NCI-H2196 treated with DMSO at 0.1 percent for 48 hours (cell line): Measurements from ENCODE around the gene SPATA46.

Experiments
- DNase-seq: peaks from one replicate; lab custom pipeline; 2025; ENCODE audit not compliant: unreplicated experiment; lab: John Stamatoyannopoulos, UW

The SPATA46 gene

DNA sequence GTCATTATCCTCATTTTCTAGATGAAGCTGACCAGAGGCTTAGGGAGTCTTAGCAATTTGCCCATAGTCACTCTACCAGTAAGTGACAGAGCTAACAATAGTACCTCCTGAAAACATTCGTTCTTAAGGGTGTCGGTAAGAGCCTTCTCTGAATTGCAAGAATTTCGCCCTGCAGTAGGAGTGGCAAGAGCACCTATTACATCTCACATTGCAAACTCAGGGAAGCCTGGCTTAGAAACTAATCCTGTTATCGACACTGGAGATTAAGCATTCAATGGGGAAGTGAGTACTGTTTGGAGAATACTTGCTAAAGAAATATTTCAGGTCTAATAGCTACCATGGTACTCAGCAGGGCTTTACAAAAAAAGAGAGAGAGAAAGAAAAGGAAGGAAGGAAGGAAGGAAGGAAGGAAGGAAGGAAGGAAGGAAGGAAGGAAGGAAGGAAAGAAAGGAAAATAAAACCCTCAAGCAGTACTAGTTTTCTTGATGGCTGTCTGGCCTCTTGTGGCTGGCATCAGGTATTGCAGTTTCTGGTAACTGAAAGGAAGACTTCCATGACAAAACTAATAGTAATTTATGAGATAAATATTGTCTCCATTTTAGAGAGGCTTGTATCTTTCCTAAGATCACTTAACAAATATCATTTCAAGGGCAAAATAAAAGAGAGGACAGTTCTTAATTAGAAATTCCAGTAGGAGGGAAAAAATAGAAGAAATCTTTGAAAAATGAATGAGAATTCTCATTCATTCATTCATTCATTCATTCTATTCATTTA lies 15.3 kb upstream of the SPATA46 start:
- DNase-seq = peak; percentile 20

DNA sequence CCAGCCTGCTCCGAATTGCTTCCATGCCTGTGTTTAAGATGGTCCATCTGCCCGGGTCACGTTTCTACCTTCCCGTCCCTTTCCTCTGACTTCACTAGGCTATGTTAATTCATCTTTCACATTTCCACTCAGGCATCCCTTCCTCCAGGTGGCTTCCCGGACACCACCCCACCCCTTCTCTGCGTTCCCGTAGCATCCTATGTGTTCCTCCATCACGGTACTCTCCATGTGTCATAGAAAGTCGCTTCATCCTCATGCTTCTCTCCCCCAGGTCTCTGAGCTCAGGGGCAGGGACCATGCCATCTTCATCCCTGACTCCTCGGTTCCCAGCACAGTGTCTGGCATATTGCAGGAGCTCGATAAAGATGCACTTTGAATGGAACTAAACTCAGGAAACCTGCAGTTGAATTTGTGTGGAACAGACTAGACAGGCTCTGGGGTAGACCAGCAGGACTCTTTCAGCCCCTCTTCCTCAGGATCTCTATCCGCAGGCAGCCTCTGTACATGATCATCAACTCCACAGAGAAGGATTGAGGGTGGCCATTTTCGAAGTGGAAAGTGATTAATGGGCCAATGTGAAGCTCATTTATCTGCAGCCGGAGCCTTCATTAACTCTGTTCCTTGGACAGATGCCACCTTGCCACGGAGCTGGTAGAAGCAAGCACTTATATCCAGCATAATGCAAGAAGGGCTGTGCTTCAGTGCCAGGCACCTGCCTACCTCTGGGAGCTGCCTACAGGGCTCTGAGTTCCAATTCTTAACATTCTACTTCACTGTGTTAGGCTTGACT lies 13.9 kb upstream of the SPATA46 start:
- no peak for DNase-seq

DNA sequence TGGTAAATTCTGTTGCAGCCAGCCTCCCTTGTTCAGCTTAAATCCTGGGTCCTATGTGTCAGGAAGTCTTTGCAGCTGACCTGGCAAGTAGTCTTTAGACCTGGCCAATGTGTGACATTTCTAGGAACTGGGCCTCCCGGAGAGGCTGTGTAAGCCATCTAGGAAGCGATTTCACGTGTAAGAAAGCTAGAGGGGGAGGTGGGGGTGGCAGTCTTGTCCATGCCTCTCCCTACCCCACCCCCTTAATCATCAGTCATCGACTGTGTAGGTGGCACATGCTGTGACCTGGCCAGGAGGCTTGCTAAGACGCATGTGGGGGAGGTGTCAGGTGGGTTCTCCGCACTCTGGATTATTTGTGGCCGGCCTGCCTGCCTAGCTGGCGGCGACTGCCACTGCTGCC lies 13.3 kb upstream of the SPATA46 start:
- no peak for DNase-seq

DNA sequence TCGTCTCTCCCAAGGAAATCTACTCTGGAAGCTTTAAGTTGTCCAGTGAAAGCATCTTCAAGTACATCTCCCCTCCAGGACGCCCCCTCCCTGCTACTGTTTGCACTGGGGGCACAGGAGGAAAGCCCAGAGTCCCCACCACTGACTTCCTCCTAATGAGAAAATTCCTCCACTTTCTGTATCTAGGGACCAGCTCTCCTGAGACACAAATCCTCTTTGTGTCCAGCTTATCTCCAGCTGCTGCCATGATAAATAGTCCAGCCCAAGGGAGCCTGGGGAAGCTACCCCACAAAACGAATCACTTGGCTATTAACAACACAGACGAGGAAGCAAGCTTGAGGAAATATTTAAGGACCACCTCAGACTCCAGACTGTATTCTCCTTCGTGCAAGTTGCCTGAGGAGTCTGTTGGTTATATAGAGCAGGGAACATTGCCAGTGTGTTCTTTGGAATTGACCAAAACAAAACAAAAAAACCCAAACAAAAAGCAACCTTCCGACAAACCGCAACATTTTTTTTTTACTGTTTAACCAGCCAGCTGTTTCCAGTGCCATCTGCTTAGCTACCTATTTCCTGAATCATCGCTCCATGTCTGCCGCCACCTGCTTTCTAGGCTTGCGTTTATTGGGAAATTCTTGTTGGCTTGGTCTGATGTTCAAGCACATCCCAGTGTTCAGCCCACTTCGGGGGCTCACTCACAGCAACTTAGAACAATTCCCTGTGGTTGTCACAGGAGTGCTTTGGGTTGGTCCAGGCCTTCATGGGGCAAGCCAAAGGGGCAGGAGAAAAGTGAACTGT lies 12.6 kb upstream of the SPATA46 start:
- no peak for DNase-seq

DNA sequence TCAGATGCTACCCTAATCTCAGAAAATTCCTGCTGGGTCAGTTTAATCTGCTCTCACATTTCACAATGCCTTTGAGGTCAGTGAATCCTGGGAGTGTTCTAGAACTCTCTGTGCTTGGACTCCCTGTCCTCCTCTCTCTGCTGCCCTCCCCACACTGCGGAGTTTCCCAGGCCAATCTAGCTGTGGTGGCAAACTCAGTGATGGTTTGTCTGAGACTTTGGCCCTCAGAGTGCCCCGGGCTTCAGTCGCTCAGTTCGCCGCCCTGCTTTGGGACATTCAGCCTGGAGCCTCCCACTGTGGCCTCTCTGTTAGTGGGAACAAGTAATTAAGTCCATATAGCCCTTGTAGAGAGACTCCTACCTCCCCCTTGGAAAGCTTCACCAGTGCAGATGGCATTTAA lies 12.0 kb upstream of the SPATA46 start:
- DNase-seq = no peak

DNA sequence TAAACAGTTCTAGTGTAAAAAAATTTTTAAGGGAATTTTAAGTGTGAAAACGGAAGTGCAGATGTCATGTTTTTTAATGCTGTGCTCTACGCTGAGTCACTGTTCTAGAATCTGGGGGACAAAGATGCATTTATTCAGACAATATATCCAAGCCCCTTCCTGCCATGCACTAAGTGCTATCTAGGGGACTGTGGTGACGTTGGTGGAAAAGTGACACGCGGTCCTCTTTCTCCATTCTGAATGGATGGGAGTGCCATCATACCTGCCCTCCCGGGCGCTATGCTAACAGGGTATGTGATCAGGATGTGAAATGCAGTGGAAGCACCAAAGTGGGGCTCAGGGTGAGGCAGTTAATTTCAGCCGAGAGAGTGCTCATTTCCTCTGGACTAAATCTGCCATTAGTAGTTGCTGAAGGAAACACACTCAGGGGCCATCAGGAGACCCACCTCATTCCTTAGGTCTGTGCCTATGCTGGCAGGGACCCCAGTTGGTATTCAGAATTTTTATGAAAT lies 11.5 kb upstream of the SPATA46 start:
- DNase-seq = no peak

DNA sequence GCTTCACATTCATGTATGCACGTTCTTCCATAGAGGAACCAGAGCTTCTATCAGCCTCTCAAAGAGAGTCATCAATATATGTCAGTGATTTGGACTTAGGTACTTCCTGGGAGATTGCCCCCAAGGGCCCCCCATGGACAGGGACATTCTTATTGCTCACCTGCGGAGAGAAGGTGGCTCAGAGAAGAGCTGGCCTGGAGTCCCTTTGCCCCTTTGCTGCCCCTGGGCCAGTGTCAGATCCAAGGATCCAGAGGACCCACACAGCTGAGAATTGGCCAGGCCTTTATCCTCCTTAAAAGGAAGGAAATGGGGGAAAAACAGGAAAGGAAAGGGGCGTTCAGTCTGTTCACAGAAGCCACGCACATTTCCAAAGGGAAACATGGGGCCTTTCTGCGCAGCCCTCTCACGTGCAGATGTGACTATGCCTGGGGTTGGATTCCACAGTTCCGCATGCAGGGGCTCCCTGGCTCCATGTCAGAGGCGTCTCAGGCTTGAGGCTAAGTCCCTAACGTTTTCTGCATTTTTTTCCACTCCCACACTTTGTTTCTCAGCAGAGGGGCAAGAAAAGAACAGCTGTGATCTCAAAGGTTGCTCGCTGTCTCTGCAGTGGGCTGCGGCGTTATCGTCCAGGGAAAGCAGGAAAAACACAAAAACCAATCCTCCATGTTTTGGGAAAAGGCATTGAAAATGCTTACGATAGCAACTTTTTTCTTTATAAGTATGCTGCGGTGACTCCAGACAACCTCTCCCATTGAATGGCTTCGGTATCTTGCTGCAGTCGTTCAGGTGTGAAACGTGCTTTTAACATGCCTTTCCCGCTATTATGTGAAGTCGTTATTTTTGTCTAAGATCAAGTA lies 10.8 kb upstream of the SPATA46 start:
- DNase-seq = no peak

DNA sequence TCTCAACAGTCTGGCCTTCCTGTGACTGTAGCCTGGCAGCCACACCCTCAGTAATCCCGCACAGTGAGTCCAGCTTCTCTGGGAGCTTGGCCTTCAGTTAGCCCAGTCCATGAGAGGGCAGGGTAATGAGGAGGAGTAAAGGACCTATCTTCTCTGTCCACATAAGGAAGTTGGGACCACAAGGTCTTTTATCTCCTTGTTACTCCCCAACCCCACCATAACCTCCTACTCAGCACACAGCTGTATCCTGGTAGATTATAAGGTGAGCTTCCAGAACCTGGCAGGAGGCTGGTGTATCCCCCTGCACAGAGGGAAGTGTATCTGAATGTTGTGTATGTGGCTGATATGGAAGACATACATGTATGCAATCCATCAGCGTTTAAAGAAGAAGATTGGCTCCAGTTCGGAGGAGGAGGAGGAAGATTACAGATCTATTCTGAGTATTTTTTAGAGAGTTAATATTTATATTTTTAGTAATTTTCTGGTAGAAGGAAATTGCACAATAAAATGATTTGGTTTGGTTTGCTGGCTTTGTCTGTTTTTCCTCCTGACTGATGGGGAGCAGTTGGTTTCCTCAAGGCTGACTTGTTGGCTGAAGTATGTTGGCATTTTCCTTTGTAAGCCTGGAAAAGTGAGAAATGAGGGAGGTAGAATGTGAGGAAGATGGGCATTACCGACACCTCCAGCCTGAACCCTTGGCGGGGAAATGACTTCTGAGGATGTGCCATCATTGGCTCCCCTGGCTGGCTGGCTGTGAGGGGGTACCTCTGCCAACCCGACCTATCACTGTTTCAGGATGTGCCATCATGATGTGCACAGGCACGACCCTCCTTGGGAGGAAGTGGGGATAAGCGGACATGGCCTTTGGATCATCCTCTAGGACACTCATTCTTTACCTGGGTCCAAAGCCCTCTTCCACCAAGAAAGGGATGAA lies 9.9 kb upstream of the SPATA46 start:
- no peak for DNase-seq

DNA sequence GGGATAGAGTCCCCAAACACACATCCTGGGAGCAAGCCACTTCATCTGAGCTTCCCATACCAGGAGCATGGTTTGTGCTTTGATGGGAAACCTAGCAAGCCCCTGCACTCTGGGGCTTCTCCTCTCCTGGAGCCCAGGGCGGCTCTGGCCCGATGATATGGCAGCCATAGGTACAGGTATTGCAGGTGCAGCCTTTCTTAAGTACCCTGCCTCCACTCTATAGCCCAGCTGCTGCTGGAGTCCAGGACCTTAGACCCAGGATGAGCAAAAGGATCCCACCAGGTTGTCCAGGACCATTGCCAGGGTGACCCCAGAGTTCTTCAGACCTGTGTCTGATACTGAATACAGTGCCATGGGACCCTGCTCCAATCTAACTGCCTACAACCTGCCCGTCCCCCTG lies 9.0 kb upstream of the SPATA46 start:
- DNase-seq = no peak

DNA sequence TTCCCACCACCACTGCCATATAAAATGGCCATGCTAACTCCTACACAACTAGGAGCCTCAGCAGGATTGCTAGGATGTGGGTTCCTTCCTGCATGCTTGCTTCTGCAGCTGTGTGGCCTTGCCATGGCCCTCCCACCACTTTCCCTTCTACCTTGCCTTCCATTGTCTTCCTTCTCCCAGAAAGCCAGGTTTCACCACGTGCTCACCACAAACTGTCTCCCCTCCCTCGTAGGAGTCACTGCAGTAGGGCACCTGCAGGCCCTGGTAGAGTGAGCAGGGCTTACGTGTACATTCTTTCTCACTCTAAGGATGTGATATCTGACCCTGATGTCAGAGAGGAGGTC lies 8.6 kb upstream of the SPATA46 start:
- DNase-seq = no peak

DNA sequence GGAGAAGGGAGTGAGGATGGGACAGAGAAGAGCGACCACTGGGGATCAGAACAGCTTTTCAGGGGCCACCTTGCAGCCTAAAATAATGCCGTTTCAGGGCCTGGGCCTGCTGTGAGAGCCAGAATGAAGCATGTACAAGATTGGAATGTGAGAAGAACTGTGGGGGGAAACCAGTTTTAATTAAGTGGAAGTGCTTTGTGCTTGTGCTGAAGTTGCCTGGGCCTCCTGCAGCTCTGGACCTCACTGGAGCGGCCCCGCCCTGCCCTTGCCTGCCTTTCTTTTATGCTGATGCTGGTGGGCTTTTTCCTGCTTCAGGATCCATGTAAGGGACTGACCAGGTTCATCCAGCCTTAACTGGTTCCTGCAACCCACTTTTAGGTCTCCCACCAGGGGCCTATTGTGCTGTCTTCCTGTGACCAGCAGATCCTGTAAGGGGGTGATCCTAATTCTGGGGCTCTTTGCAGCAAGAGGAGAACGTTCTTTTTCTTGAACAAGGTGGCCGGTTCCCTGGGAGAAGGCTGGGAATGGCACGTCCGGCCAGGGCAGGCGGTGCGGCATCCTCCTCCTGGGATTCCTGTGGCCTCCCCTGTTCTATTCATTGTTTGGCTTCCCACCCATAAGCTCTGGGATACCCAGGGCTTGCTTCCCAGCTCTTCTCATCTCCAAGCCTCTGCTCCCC lies 8.1 kb upstream of the SPATA46 start:
- no peak for DNase-seq

DNA sequence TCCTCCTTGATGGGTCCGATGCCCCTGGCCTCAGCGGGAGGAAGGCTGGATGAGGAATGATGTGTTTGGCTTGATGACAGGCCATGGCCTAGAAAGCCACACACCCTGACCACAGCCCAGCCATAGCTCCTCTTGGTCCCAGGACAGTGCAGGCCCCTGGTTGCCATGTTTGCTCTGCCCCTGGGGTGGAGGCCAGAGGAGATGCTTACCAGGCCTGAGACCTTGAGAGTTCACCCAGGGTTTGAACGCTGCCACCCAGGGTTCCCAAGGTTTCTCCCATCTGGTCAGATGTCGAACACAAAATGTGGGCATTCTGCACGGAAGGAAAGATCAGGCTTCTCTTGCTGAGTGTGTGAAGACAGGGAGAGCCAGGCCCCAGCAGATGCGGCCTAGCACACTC lies 7.5 kb upstream of the SPATA46 start:
- no peak for DNase-seq

DNA sequence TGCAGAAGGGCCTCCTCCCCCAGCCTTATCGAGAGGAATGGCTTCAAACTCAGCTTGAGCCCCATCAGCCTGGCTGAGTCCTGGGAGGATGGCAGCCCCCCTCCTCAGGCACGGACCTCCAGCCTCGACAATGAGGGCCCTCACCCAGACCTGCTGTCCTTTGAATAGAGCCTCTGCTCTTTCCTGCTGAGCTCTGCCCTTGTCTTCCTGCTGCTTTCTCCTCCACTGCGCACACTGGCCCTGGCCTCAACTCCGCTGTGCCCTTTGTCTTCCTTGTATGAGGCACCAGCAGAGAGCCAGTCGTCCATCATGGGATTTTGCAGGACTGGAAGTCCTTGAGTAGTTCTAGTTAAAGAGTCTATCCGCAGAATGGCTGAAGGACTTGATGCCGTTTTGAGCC lies 6.9 kb upstream of the SPATA46 start:
- DNase-seq = no peak

DNA sequence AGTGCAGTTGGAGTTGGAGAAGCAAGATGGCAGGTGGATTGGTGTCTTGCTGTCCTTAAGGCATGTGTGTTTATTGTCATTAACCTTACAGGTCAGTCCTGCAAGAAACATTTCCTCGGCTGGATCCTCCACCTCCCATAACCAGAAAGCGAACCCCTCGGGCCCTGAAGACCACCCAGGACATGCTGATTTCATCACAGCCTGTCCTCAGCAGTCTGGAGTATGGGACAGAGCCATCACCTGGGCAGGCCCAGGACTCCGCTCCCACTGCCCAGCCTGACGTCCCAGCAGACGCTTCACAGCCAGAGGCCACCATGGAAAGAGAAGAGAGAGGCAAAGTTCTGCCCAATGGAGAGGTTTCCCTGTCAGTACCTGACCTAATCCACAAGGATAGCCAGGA lies 6.4 kb upstream of the SPATA46 start:
- DNase-seq = no peak

DNA sequence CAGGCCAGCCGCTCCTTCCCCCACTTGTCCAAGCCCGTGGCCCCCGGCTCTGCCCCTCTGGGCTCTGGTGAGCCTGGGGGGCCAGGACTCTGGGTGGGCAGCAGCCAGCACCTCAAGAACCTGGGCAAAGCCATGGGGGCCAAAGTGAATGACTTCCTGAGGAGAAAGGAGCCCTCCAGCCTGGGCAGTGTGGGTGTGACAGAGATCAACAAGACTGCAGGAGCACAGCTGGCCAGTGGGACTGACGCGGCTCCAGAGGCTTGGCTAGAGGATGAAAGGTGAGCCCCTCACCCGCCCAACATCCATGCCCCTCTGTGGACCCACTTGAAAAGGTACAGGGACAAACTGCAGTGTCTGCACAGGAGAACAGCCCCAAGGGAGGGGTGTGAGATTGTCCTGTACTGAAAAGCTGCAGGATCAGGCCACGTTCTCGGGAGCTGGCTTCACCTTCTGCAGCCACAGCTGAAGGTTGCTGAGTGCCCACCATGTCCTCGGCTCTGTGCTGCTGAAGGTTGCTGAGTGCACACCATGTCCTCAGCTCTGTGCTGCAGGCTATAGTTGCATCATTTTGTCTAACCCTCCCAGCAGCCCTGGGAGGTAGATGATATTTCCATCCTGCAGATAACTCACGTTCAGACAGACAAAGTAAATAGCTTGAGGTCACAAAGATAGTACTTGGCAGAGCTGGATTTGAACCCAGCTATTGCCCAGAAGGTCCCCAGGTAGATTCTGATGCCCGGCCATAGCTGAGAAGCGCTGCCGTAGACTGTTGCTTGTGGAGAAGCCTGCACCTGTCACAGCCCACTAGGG lies 5.5 kb upstream of the SPATA46 start:
- no peak for DNase-seq

DNA sequence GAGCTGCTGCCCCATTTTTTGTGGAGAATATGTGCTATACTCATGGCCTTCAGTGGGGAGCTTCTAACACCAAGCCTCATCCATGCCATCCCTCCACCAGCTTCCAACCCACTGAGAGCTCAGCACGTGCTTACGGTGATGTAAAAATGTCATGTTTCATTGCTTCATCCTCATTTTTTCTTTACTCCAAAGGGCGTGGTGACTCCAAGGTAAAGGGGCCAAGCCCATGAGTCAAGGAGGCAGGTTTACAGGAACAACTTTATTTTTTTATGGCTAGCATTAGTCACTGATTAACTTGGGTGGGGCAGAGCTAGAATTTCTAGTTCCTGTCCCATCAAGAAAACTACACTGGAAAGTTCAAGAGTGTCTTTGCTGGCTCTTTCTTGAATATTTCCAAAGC lies 4.7 kb upstream of the SPATA46 start, which contains the start of gene C1orf226:
Gene C1orf226 (plus strand): TSS at position 346 of the 400 bp plus-strand sequence. CDS start 174 bp downstream, outside the sequence.
- no peak for DNase-seq

DNA sequence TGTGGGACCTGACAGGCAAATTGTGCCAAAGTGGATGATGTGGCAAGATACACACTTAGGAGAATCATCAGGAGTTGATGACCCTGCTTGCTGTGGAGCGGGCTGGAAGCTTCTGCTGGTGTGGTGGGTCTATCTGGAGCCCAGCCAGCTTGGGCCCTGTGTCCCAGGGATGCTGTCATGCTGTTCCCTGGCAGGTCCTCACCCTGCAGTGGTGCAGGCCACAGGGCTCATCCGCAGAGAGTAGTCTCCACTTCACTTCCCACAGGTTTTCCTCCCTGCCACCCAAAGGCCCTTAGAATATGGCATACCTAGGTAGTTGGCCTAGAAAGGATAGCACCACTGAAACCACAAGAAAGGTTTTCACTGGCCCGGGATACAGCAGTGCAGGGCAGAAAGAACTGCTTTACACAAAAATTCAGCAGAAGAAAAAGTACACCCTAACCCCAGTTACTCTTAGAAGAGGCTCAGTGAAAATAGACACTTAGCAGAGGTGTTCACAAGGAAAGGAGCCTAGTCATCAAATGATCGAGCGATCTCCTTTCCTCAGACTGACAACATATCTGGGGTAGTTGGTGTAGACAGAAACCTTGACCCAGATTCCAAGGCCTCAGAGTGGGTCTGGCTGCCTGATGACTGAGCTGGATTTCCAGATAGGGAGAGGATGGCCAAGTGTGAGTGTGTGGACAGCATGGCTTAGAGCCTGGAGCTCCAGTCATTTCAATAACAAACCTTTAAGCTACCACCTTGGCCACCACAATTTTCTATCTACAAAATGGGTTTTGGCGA lies 3.6 kb upstream of the SPATA46 start:
- DNase-seq = no peak
